HEK293 (cell line): Measurements from ENCODE around the gene MRPS18B.
A peak's percentile ranks its signal among the peaks of the same experiment; 100 is the strongest.

Experiments used
- BCL11B ChIP-seq: fragments of 450-650 bp; formaldehyde crosslinking; IDR thresholded peaks from 2 replicates; pipeline ENCODE4 v1.5.1; 2016; ENCODE audit warnings: low read depth, missing biosample characterization, missing genetic modification characterization
- EGR2 ChIP-seq: fragments of 450-650 bp; formaldehyde crosslinking; IDR thresholded peaks from 2 replicates; pipeline ENCODE4 v1.5.1; 2016; ENCODE audit warnings: low read depth, missing biosample characterization, missing genetic modification characterization
- GLI4 ChIP-seq: fragments of 450-650 bp; formaldehyde crosslinking; IDR thresholded peaks from 2 replicates; pipeline ENCODE4 v1.5.1; 2016; ENCODE audit warnings: missing biosample characterization, missing genetic modification characterization
- KLF1 ChIP-seq: fragments of 450-650 bp; formaldehyde crosslinking; IDR thresholded peaks from 2 replicates; pipeline ENCODE4 v1.5.1; 2016; ENCODE audit warnings: missing biosample characterization, missing genetic modification characterization
- MEIS1 ChIP-seq: sonication (generic); formaldehyde crosslinking; IDR thresholded peaks from 2 replicates; pipeline ENCODE4 v1.8.1; 2022; ENCODE audit warnings: missing genetic modification reagents, mild to moderate bottlenecking, borderline replicate concordance
- SETDB1 ChIP-seq: IDR thresholded peaks from one replicate; pipeline ENCODE4 v1.6.1; 2017; ENCODE audit warnings: mild to moderate bottlenecking, low read length, moderate library complexity, mixed read lengths; ENCODE audit not compliant: insufficient read length
- SP2 ChIP-seq: fragments of 450-650 bp; formaldehyde crosslinking; IDR thresholded peaks from 2 replicates; pipeline ENCODE4 v1.5.1; 2016; ENCODE audit warnings: missing biosample characterization, missing genetic modification characterization
- SP3 ChIP-seq: fragments of 450-650 bp; formaldehyde crosslinking; IDR thresholded peaks from 2 replicates; pipeline ENCODE4 v1.5.1; 2016; ENCODE audit warnings: missing biosample characterization, missing genetic modification characterization
- YY1 ChIP-seq: fragments of 450-650 bp; formaldehyde crosslinking; IDR thresholded peaks from 2 replicates; pipeline ENCODE4 v1.5.1; 2018; ENCODE audit warnings: missing biosample characterization, missing genetic modification characterization
- ZBTB17 ChIP-seq: fragments of 450-650 bp; formaldehyde crosslinking; IDR thresholded peaks from 2 replicates; pipeline ENCODE4 v1.5.1; 2016; ENCODE audit warnings: missing biosample characterization, missing genetic modification characterization
- ZFP37 ChIP-seq: fragments of 450-650 bp; formaldehyde crosslinking; IDR thresholded peaks from 2 replicates; pipeline ENCODE4 v1.5.1; 2016; ENCODE audit warnings: missing biosample characterization, missing genetic modification characterization
- ZNF10 ChIP-seq: fragments of 450-650 bp; formaldehyde crosslinking; IDR thresholded peaks from 2 replicates; pipeline ENCODE4 v1.5.1; 2017; ENCODE audit warnings: missing biosample characterization, missing genetic modification characterization
- ZNF112 ChIP-seq: fragments of 450-650 bp; formaldehyde crosslinking; IDR thresholded peaks from 2 replicates; pipeline ENCODE4 v1.5.0; 2017; ENCODE audit warnings: missing biosample characterization, missing genetic modification characterization
- ZNF132 ChIP-seq: fragments of 450-650 bp; formaldehyde crosslinking; IDR thresholded peaks from 2 replicates; pipeline ENCODE4 v1.5.1; 2017; ENCODE audit warnings: missing biosample characterization, missing genetic modification characterization, borderline replicate concordance
- ZNF175 ChIP-seq: fragments of 450-650 bp; formaldehyde crosslinking; IDR thresholded peaks from 2 replicates; pipeline ENCODE4 v1.5.1; 2016; ENCODE audit warnings: missing biosample characterization, missing genetic modification characterization
- ZNF184 ChIP-seq: fragments of 450-650 bp; IDR thresholded peaks from 2 replicates; pipeline ENCODE4 v1.5.1; 2018; ENCODE audit warnings: missing biosample characterization, mild to moderate bottlenecking, missing genetic modification characterization
- ZNF214 ChIP-seq: fragments of 450-650 bp; formaldehyde crosslinking; IDR thresholded peaks from 2 replicates; pipeline ENCODE4 v1.5.1; 2017; ENCODE audit warnings: missing biosample characterization, mild to moderate bottlenecking, missing genetic modification characterization, borderline replicate concordance
- ZNF223 ChIP-seq: fragments of 450-650 bp; formaldehyde crosslinking; IDR thresholded peaks from 2 replicates; pipeline ENCODE4 v1.5.1; 2016; ENCODE audit warnings: missing biosample characterization, missing genetic modification characterization
- ZNF24 ChIP-seq: fragments of 450-650 bp; formaldehyde crosslinking; IDR thresholded peaks from 2 replicates; pipeline ENCODE4 v1.5.1; 2016; ENCODE audit warnings: missing biosample characterization, missing genetic modification characterization
- ZNF292 ChIP-seq: fragments of 450-650 bp; formaldehyde crosslinking; IDR thresholded peaks from 2 replicates; pipeline ENCODE4 v1.5.1; 2016; ENCODE audit warnings: low read depth, missing biosample characterization, missing genetic modification characterization, borderline replicate concordance
- ZNF324 ChIP-seq: fragments of 450-650 bp; formaldehyde crosslinking; IDR thresholded peaks from 2 replicates; pipeline ENCODE4 v1.5.1; 2016; ENCODE audit warnings: missing biosample characterization, missing genetic modification characterization
- ZNF354C ChIP-seq: fragments of 450-650 bp; formaldehyde crosslinking; IDR thresholded peaks from 2 replicates; pipeline ENCODE4 v1.5.1; 2016; ENCODE audit warnings: missing biosample characterization, missing genetic modification characterization, low read depth, borderline replicate concordance
- ZNF37A ChIP-seq: fragments of 450-650 bp; IDR thresholded peaks from 2 replicates; pipeline ENCODE4 v1.5.1; 2018; ENCODE audit warnings: missing biosample characterization, missing genetic modification characterization
- ZNF391 ChIP-seq: fragments of 450-650 bp; formaldehyde crosslinking; IDR thresholded peaks from 2 replicates; pipeline ENCODE4 v1.5.1; 2016; ENCODE audit warnings: low read depth, missing biosample characterization, missing genetic modification characterization, borderline replicate concordance
- ZNF423 ChIP-seq: fragments of 450-650 bp; formaldehyde crosslinking; IDR thresholded peaks from 2 replicates; pipeline ENCODE4 v1.5.1; 2016; ENCODE audit warnings: missing biosample characterization, missing genetic modification characterization
- ZNF510 ChIP-seq: fragments of 450-650 bp; formaldehyde crosslinking; IDR thresholded peaks from 2 replicates; pipeline ENCODE4 v1.5.1; 2018; ENCODE audit warnings: mild to moderate bottlenecking, missing genetic modification characterization, missing biosample characterization; ENCODE audit not compliant: insufficient replicate concordance
- ZNF529 ChIP-seq: fragments of 450-650 bp; formaldehyde crosslinking; IDR thresholded peaks from 2 replicates; pipeline ENCODE4 v1.5.1; 2017; ENCODE audit warnings: missing genetic modification characterization, missing biosample characterization; ENCODE audit not compliant: insufficient replicate concordance
- ZNF621 ChIP-seq: fragments of 450-650 bp; formaldehyde crosslinking; IDR thresholded peaks from 2 replicates; pipeline ENCODE4 v1.5.1; 2017; ENCODE audit warnings: missing biosample characterization, missing genetic modification characterization
- ZNF626 ChIP-seq: fragments of 450-650 bp; sonication (Bioruptor Pico); formaldehyde crosslinking; IDR thresholded peaks from 2 replicates; pipeline ENCODE4 v1.5.1; 2018; ENCODE audit warnings: missing biosample characterization, missing genetic modification characterization, inconsistent platforms
- ZNF660 ChIP-seq: fragments of 450-650 bp; IDR thresholded peaks from 2 replicates; pipeline ENCODE4 v1.5.1; 2018; ENCODE audit warnings: missing biosample characterization, mild to moderate bottlenecking, missing genetic modification characterization
- ZNF701 ChIP-seq: fragments of 450-650 bp; formaldehyde crosslinking; IDR thresholded peaks from 2 replicates; pipeline ENCODE4 v1.5.1; 2016; ENCODE audit warnings: missing biosample characterization, missing genetic modification characterization
- ZNF76 ChIP-seq: fragments of 450-650 bp; formaldehyde crosslinking; IDR thresholded peaks from 2 replicates; pipeline ENCODE4; 2016; ENCODE audit warnings: low read depth, missing biosample characterization, missing genetic modification characterization, borderline replicate concordance
- ZNF785 ChIP-seq: fragments of 450-650 bp; formaldehyde crosslinking; IDR thresholded peaks from 2 replicates; pipeline ENCODE4 v1.5.1; 2016; ENCODE audit warnings: missing biosample characterization, missing genetic modification characterization
- TF ChIP-seq, protein P1 (sequence below): fragments of 450-650 bp; formaldehyde crosslinking; optimal IDR thresholded peaks from 2 replicates; pipeline ENCODE3; 2016; ENCODE audit warnings: missing biosample characterization, mild to moderate bottlenecking, missing genetic modification characterization
- TF ChIP-seq, protein P2 (sequence below): fragments of 450-650 bp; formaldehyde crosslinking; IDR thresholded peaks from 2 replicates; pipeline ENCODE4 v1.5.1; 2016; ENCODE audit warnings: missing biosample characterization, missing genetic modification characterization
- TF ChIP-seq, protein P3 (sequence below): fragments of 450-650 bp; formaldehyde crosslinking; IDR thresholded peaks from 2 replicates; pipeline ENCODE4 v1.5.1; 2016; ENCODE audit warnings: missing biosample characterization, missing genetic modification characterization
- TF ChIP-seq, protein P4 (sequence below): fragments of 450-650 bp; formaldehyde crosslinking; IDR thresholded peaks from 2 replicates; pipeline ENCODE4 v1.5.1; 2016; ENCODE audit warnings: missing biosample characterization, missing genetic modification characterization

MRPS18B gene

DNA sequence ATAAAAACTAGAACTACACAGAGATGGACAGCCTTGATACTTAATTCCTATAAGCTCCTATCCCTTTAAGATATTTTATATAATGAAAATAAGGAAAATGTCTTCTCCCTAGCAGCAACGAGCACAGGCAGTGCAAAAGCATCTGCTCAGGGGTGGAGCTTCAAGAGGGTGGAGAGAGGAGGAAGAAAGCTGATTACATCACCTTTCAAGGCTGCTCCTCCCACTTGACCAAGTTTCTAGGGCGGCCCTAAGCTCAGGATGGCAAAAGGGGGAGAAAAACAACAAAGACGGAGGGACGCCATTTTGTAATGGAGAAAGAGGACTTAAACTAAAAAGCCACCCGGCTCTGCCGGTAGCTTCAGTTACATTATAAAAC is 2.8 kb upstream of the MRPS18B start (continued):
- no peak; the same call in 1 of the 2 replicates for TF ChIP-seq KLF1 (tag by site-specific recombination)
- TF ChIP-seq ZNF132 (tag by site-specific recombination) = no peak
- TF ChIP-seq GLI4 (tag by site-specific recombination) = no peak
- no peak for TF ChIP-seq ZNF37A
- TF ChIP-seq, protein P1, sequence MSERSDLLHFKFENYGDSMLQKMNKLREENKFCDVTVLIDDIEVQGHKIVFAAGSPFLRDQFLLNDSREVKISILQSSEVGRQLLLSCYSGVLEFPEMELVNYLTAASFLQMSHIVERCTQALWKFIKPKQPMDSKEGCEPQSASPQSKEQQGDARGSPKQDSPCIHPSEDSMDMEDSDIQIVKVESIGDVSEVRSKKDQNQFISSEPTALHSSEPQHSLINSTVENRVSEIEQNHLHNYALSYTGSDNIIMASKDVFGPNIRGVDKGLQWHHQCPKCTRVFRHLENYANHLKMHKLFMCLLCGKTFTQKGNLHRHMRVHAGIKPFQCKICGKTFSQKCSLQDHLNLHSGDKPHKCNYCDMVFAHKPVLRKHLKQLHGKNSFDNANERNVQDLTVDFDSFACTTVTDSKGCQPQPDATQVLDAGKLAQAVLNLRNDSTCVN (tag by site-specific recombination) = no peak
- TF ChIP-seq ZBTB17 (tag by site-specific recombination) = no peak
- no peak for TF ChIP-seq ZNF626
- no peak for TF ChIP-seq ZNF24 (tag by site-specific recombination)
- TF ChIP-seq ZNF785 (tag by site-specific recombination) = no peak
- no peak for TF ChIP-seq ZNF112 (tag by site-specific recombination)
- TF ChIP-seq ZNF423 (tag by site-specific recombination) = no peak
- no peak for TF ChIP-seq ZNF10 (tag by site-specific recombination)
- no peak for TF ChIP-seq SETDB1
- no peak for TF ChIP-seq ZNF621 (tag by site-specific recombination)
- no peak for TF ChIP-seq ZNF391
- no peak for TF ChIP-seq ZNF223 (tag by site-specific recombination)
- TF ChIP-seq SP2 = peak; percentile 69
- TF ChIP-seq, protein P2, sequence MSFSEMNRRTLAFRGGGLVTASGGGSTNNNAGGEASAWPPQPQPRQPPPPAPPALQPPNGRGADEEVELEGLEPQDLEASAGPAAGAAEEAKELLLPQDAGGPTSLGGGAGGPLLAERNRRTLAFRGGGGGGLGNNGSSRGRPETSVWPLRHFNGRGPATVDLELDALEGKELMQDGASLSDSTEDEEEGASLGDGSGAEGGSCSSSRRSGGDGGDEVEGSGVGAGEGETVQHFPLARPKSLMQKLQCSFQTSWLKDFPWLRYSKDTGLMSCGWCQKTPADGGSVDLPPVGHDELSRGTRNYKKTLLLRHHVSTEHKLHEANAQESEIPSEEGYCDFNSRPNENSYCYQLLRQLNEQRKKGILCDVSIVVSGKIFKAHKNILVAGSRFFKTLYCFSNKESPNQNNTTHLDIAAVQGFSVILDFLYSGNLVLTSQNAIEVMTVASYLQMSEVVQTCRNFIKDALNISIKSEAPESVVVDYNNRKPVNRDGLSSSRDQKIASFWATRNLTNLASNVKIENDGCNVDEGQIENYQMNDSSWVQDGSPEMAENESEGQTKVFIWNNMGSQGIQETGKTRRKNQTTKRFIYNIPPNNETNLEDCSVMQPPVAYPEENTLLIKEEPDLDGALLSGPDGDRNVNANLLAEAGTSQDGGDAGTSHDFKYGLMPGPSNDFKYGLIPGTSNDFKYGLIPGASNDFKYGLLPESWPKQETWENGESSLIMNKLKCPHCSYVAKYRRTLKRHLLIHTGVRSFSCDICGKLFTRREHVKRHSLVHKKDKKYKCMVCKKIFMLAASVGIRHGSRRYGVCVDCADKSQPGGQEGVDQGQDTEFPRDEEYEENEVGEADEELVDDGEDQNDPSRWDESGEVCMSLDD (tag by site-specific recombination) = no peak
- TF ChIP-seq, protein P3, sequence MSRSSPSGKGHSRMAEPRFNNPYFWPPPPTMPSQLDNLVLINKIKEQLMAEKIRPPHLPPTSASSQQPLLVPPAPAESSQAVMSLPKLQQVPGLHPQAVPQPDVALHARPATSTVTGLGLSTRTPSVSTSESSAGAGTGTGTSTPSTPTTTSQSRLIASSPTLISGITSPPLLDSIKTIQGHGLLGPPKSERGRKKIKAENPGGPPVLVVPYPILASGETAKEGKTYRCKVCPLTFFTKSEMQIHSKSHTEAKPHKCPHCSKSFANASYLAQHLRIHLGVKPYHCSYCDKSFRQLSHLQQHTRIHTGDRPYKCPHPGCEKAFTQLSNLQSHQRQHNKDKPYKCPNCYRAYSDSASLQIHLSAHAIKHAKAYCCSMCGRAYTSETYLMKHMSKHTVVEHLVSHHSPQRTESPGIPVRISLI = no peak
- no peak for TF ChIP-seq ZNF292 (tag by site-specific recombination)
- peak; percentile 82 for TF ChIP-seq YY1
- TF ChIP-seq ZNF175 (tag by site-specific recombination) = no peak
- TF ChIP-seq ZNF354C = no peak
- no peak for TF ChIP-seq ZNF324 (tag by site-specific recombination)
- TF ChIP-seq BCL11B (tag by site-specific recombination) = no peak
- no peak for TF ChIP-seq EGR2
- TF ChIP-seq MEIS1 (CRISPR knock-in tag) = no peak
- peak; percentile 77; the same call in 1 of the 2 replicates for TF ChIP-seq ZNF660
- no peak for TF ChIP-seq ZNF529 (tag by site-specific recombination)
- no peak for TF ChIP-seq ZNF701 (tag by site-specific recombination)
- peak; percentile 78 for TF ChIP-seq SP3
- TF ChIP-seq, protein P4, sequence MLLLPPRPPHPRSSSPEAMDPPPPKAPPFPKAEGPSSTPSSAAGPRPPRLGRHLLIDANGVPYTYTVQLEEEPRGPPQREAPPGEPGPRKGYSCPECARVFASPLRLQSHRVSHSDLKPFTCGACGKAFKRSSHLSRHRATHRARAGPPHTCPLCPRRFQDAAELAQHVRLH (tag by site-specific recombination) = no peak
- TF ChIP-seq ZNF184 (tag by site-specific recombination) = no peak
- TF ChIP-seq ZNF510 (tag by site-specific recombination) = no peak
- TF ChIP-seq ZNF76 (tag by site-specific recombination) = no peak
- TF ChIP-seq ZNF214 (tag by site-specific recombination) = no peak
- no peak for TF ChIP-seq ZFP37 (tag by site-specific recombination)
